Gastrocnemius medialis (tissue), 4 donors: ENCODE results near the gene SMARCE1.

ENCODE experiments used
- POLR2A ChIP-seq, 2 donors: fragments of 450-650 bp; IDR thresholded peaks; one replicate each; pipeline ENCODE4 v1.6.1; 2017; ENCODE audit warnings: antibody characterized with exemption in 2 of 2, mild to moderate bottlenecking in 2 of 2, moderate library complexity in 2 of 2
- TF ChIP-seq, protein P1 (sequence below), 5 experiments: fragments of 450-650 bp in 3 of 5; fragments of 200-600 bp in 2 of 5; sonication (generic) in 2 of 5; IDR thresholded peaks in 4 of 5; conservative IDR thresholded peaks in 1 of 5; 1 replicate in 4 of 5; 2 replicates in 1 of 5; pipeline ENCODE4 v1.5.1; 2016 to 2019; ENCODE audit warnings: antibody characterized with exemption in 5 of 5, mild to moderate bottlenecking in 3 of 5, moderate library complexity in 3 of 5

GRCh38 chr17:40623419-40624210, 24.0 kb downstream of the SMARCE1 start:
- TF ChIP-seq, protein P1, sequence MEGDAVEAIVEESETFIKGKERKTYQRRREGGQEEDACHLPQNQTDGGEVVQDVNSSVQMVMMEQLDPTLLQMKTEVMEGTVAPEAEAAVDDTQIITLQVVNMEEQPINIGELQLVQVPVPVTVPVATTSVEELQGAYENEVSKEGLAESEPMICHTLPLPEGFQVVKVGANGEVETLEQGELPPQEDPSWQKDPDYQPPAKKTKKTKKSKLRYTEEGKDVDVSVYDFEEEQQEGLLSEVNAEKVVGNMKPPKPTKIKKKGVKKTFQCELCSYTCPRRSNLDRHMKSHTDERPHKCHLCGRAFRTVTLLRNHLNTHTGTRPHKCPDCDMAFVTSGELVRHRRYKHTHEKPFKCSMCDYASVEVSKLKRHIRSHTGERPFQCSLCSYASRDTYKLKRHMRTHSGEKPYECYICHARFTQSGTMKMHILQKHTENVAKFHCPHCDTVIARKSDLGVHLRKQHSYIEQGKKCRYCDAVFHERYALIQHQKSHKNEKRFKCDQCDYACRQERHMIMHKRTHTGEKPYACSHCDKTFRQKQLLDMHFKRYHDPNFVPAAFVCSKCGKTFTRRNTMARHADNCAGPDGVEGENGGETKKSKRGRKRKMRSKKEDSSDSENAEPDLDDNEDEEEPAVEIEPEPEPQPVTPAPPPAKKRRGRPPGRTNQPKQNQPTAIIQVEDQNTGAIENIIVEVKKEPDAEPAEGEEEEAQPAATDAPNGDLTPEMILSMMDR (IDR thresholded peaks at IDR 0.05 in 4 of 5, conservative IDR thresholded peaks at IDR 0.05 in 1 of 5) = no peak
- TF ChIP-seq POLR2A (IDR thresholded peaks at IDR 0.05) = no peak
